ENCODE results near the gene PIGC. TPM values are rescaled to one million over a fixed set of nuclear protein-coding genes. Genes with fewer than 3 reads are reported as not detected.

PIGC gene
- total RNA-seq, 1 experiment from 2014 or later = 26.1 TPM

DNA sequence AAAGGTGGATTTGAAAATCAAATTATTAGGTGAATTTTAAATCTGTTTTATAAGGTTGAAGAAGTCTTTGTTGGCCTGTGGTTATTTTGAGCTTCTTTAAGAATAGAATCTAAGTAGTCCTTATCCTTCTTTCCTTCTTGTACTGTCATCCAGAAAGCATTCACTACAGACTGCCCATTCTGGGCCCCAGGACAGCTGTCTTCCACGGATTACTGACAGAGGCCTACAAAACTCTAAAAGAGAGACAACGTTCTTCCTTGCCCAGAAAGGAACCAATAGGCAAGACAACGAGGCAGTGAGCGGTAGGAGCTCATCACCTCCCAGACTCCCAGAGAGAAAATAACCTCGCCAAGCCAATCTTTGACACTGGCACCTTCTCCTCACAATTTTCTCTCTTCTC is 24.4 kb upstream of the PIGC start:
- Histone ChIP-seq H3K36me3 (ENCODE audit: control insufficient read depth, insufficient read depth, low read length) (no peaks in the 10 kb centered on the region), H3K27me3 (replicated peaks; ENCODE audit: control insufficient read depth, insufficient read depth, low read length) (no peaks in the 10 kb centered on the region), H3K4me1 (peaks cover 66% of the 10 kb centered on the region), H3K4me3 (ENCODE audit: low read depth, low read length) (no peak overlapping the region), H3K9me3 (no peaks in the 10 kb centered on the region)
- Mint-ChIP-seq H3K27me3 (ENCODE audit: insufficient read depth, unreplicated experiment) (no peaks in the 10 kb centered on the region), H3K36me3 (ENCODE audit: insufficient read depth, unreplicated experiment) (peaks cover 15% of the 10 kb centered on the region), H3K27ac (ENCODE audit: unreplicated experiment) (peak overlapping the region; percentile 60), H3K9me3 (ENCODE audit: unreplicated experiment) (no peaks in the 10 kb centered on the region), H3K4me3 (ENCODE audit: unreplicated experiment) (peak overlapping the region; percentile 21), H3K4me1 (ENCODE audit: low read depth, unreplicated experiment) (peaks cover 55% of the 10 kb centered on the region)
- no peak for TF ChIP-seq CTCF (IDR thresholded peaks at IDR 0.05; ENCODE audit: insufficient read depth in 1 of 2, low read depth in 1 of 2, low read length in 1 of 2, severe bottlenecking in 1 of 2, unreplicated experiment in 1 of 2)
- no peak for DNase-seq
- POLR2A ChIA-PET = interaction anchor here (0.7 kb wide), 1 partner anchor 19 kb away, joined by 3 read pairs; no protein-coding TSS in a partner anchor
- intact Hi-C loops (cut with micrococcal nuclease; ENCODE audit: unreplicated experiment) = no loop called here
- CTCF ChIA-PET = no interaction called here
- no TSS peak for BruUV-seq (replicated peaks)

GRCh38 chr1:172467446-172467845 is 23.6 kb upstream of the PIGC start:
- no peak for TF ChIP-seq CTCF (IDR thresholded peaks at IDR 0.05; ENCODE audit: insufficient read depth in 1 of 2, low read depth in 1 of 2, low read length in 1 of 2, severe bottlenecking in 1 of 2, unreplicated experiment in 1 of 2)
- H3K36me3 Mint-ChIP-seq (ENCODE audit: insufficient read depth, unreplicated experiment) = peaks cover 15% of the 10 kb centered on the region
- H3K4me3 Mint-ChIP-seq (ENCODE audit: unreplicated experiment) = no peak overlapping the region
- peak overlapping the region; percentile 60 for H3K27ac Mint-ChIP-seq (ENCODE audit: unreplicated experiment)
- Histone ChIP-seq H3K9me3 (no peaks in the 10 kb centered on the region), H3K27me3 (replicated peaks; ENCODE audit: control insufficient read depth, insufficient read depth, low read length) (no peaks in the 10 kb centered on the region), H3K4me1 (peaks cover 64% of the 10 kb centered on the region), H3K4me3 (ENCODE audit: low read depth, low read length) (no peak overlapping the region), H3K36me3 (ENCODE audit: control insufficient read depth, insufficient read depth, low read length) (no peaks in the 10 kb centered on the region)
- H3K4me1 Mint-ChIP-seq (ENCODE audit: low read depth, unreplicated experiment) = peaks cover 49% of the 10 kb centered on the region
- ChIA-PET CTCF (no interaction called here), POLR2A (no interaction called here)
- intact Hi-C loops (cut with micrococcal nuclease; ENCODE audit: unreplicated experiment) = no loop called here
- H3K27me3 Mint-ChIP-seq (ENCODE audit: insufficient read depth, unreplicated experiment) = no peaks in the 10 kb centered on the region
- DNase-seq = no peak
- no TSS peak for BruUV-seq (replicated peaks)
- no peaks in the 10 kb centered on the region for H3K9me3 Mint-ChIP-seq (ENCODE audit: unreplicated experiment)

DNA sequence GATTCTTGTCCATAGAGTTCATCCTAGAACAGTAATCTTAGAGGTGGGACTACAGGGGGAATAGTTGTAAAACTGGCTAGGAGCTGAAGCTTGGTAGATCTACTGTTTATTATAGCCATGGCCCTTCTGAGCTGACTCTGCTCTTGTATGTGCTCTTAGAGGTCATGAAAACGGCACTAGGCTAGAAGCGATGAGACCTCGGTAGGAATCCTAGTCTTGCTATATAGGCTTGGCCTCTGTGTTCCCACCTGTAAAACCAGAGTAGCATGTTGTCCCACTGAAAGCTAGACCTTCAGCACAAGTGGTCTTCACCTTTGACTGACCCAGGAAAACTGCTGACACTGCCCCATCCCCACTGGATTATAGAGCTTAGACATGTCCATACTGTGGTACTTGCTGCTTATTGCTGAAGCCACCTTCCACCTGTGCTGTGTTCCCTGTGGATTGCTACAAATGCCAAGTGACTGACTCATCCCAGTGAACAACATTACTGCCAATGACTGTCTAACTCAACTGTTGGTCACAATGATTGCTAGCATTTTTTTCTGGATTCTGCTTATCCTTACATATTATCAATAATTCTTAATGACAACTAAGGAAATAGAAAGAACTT is 23.0 kb upstream of the PIGC start:
- H3K27me3 Mint-ChIP-seq (ENCODE audit: insufficient read depth, unreplicated experiment) = no peaks in the 10 kb centered on the region
- H3K4me1 ChIP-seq = peaks cover 68% of the 10 kb centered on the region
- CTCF ChIA-PET = no interaction called here
- no TSS peak for BruUV-seq (replicated peaks)
- peaks cover 46% of the 10 kb centered on the region for H3K4me1 Mint-ChIP-seq (ENCODE audit: low read depth, unreplicated experiment)
- no peak overlapping the region for H3K4me3 Mint-ChIP-seq (ENCODE audit: unreplicated experiment)
- H3K9me3 Mint-ChIP-seq (ENCODE audit: unreplicated experiment) = no peaks in the 10 kb centered on the region
- H3K36me3 ChIP-seq (ENCODE audit: control insufficient read depth, insufficient read depth, low read length) = no peaks in the 10 kb centered on the region
- POLR2A ChIA-PET = interaction anchor here (0.5 to 1.5 kb wide), 2 partner anchors 24 to 65 kb away, joined by 3 read pairs; no protein-coding TSS in a partner anchor
- intact Hi-C loops (cut with micrococcal nuclease; ENCODE audit: unreplicated experiment) = no loop called here
- no peaks in the 10 kb centered on the region for H3K27me3 ChIP-seq (replicated peaks; ENCODE audit: control insufficient read depth, insufficient read depth, low read length)
- TF ChIP-seq CTCF (IDR thresholded peaks at IDR 0.05; ENCODE audit: insufficient read depth in 1 of 2, low read depth in 1 of 2, low read length in 1 of 2, severe bottlenecking in 1 of 2, unreplicated experiment in 1 of 2) = no peak
- H3K27ac Mint-ChIP-seq (ENCODE audit: unreplicated experiment) = peak overlapping the region; percentile 60
- H3K9me3 ChIP-seq = no peaks in the 10 kb centered on the region
- no peak overlapping the region for H3K4me3 ChIP-seq (ENCODE audit: low read depth, low read length)
- peaks cover 15% of the 10 kb centered on the region for H3K36me3 Mint-ChIP-seq (ENCODE audit: insufficient read depth, unreplicated experiment)
- DNase-seq = peak; percentile 41 to 56
